ENCODE results near the gene SASH1.

SASH1 gene

DNA sequence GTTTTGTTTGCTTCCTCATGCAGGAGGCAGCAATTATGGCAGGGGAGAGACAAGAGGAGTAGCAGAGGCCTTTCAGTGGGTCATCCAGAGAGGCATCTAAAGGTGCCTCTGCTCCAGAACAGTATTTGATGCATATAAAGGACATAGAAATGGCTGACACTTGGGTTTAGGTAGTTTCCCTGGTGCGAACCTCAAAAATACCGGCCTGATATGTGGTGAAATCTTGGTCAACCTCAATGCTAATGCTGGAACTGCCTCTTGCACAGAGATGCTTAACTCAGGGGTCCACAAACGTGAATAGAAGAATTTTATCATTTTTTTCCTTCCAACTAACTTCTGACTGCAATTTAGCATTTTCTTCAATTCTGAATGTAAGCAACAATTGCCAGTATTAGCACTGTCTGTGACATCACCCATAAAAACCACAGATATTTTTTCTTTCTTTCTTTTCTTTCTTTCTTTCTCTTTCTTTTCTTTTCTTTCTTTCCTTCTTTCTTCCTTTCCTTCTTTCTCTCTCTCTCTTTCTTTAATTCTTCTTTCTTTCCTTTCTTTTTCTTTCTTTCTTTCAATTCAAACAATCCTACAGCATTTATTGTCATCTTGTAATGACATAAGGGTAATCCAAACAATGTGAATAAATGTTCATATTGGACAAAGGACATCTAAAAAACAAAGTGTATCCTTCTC lies 224.2 kb downstream of the SASH1 start:
- Histone ChIP-seq H3K27ac (ENCODE audit: low read depth, low read length) (no peak overlapping the region), H3K9me2 (replicated peaks; ENCODE audit: insufficient read depth, low read length) (no peaks in the 10 kb centered on the region), H3K36me3 (ENCODE audit: low read length) (no peaks in the 10 kb centered on the region), H2AFZ (ENCODE audit: low read depth, low read length, severe bottlenecking) (no peak overlapping the region), H3K4me3 (ENCODE audit: insufficient read depth, low read length, poor library complexity, severe bottlenecking) (no peak overlapping the region), H3K79me2 (ENCODE audit: insufficient read depth, low read length) (no peaks in the 10 kb centered on the region), H3K4me2 (ENCODE audit: low read depth, low read length, poor library complexity, severe bottlenecking) (no peak overlapping the region), H3K9ac (ENCODE audit: low read length) (no peak overlapping the region), H3K9me3 (ENCODE audit: insufficient read depth, low read length) (no peaks in the 10 kb centered on the region), H3K27me3 (ENCODE audit: low read length) (no peaks in the 10 kb centered on the region), H3F3A (ENCODE audit: insufficient read depth) (no peaks in the 10 kb centered on the region), H4K20me1 (ENCODE audit: low read depth, low read length) (no peaks in the 10 kb centered on the region)
- TF ChIP-seq EZH2phosphoT487 (conservative IDR thresholded peaks at IDR 0.05; ENCODE audit: low read length) (no peak), CTCF (IDR thresholded peaks at IDR 0.05; ENCODE audit: insufficient read depth, low read length, poor library complexity, severe bottlenecking) (no peak)

DNA sequence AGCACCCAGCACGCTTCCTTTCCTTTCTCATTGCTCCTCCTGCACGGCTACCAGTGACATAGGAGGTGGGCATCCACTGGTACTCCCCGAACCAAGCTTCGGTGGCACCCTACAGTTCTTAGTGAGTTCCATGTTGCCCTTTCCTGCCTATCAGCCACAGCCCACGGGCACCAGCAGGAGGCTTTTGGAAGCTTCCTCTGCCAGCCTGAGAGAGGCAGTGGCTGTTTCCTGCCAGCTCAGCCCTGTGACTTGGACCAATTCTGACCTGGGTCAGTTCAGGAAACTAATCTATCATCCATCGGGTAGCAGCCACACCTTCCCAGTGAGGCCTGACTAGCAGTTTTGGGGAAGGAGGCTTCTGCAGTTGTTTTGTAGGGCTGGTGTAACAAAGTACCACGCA lies 227.8 kb downstream of the SASH1 start:
- TF ChIP-seq EZH2phosphoT487 (conservative IDR thresholded peaks at IDR 0.05; ENCODE audit: low read length): no peak
- TF ChIP-seq CTCF (IDR thresholded peaks at IDR 0.05; ENCODE audit: insufficient read depth, low read length, poor library complexity, severe bottlenecking): no peak
- H3K4me2 ChIP-seq (ENCODE audit: low read depth, low read length, poor library complexity, severe bottlenecking): no peak overlapping the region
- no peak overlapping the region for H3K27ac ChIP-seq (ENCODE audit: low read depth, low read length)
- no peaks in the 10 kb centered on the region for H3F3A ChIP-seq (ENCODE audit: insufficient read depth)
- no peaks in the 10 kb centered on the region for H3K9me2 ChIP-seq (replicated peaks; ENCODE audit: insufficient read depth, low read length)
- no peak overlapping the region for H3K4me3 ChIP-seq (ENCODE audit: insufficient read depth, low read length, poor library complexity, severe bottlenecking)
- no peaks in the 10 kb centered on the region for H4K20me1 ChIP-seq (ENCODE audit: low read depth, low read length)
- H3K79me2 ChIP-seq (ENCODE audit: insufficient read depth, low read length): no peaks in the 10 kb centered on the region
- no peak overlapping the region for H3K9ac ChIP-seq (ENCODE audit: low read length)
- no peaks in the 10 kb centered on the region for H3K27me3 ChIP-seq (ENCODE audit: low read length)
- H3K36me3 ChIP-seq (ENCODE audit: low read length): no peaks in the 10 kb centered on the region
- no peaks in the 10 kb centered on the region for H3K9me3 ChIP-seq (ENCODE audit: insufficient read depth, low read length)
- H2AFZ ChIP-seq (ENCODE audit: low read depth, low read length, severe bottlenecking): no peak overlapping the region

DNA sequence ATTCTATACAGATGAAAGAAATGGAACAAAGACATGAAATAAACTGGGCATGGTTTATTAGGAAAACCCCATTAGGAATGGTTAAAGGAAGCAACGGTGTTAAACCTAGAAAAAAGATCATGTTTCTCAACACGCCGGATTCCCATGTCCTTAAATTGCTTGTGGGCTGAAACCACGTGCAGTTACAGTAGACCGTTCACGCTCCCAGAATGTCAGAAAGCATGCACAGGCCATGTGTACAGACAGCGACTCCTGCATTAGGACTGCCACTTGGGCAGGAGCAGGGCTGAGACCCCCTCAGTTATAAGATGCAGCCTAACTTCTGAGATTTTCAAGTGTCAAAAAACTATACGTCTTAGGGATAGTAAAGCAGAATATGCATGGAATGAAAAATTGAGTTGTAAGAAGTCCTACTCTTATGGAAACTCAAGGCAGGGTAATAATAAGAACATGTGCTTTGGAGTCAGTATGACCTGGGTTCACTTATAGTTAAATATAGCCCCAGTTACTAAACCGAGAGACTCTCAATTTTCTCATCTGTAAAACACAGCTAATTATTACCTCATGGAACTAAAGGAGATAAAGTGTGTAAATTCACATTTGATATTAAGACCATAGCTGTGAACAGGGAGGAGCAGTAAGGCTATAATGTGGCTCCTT lies 230.2 kb downstream of the SASH1 start:
- Histone ChIP-seq H4K20me1 (ENCODE audit: low read depth, low read length) (no peaks in the 10 kb centered on the region), H3K4me2 (ENCODE audit: low read depth, low read length, poor library complexity, severe bottlenecking) (no peak overlapping the region), H3K4me3 (ENCODE audit: insufficient read depth, low read length, poor library complexity, severe bottlenecking) (no peak overlapping the region), H3F3A (ENCODE audit: insufficient read depth) (no peaks in the 10 kb centered on the region), H3K9me2 (replicated peaks; ENCODE audit: insufficient read depth, low read length) (no peaks in the 10 kb centered on the region), H3K9me3 (ENCODE audit: insufficient read depth, low read length) (no peaks in the 10 kb centered on the region), H3K27ac (ENCODE audit: low read depth, low read length) (no peak overlapping the region), H3K9ac (ENCODE audit: low read length) (no peak overlapping the region), H3K79me2 (ENCODE audit: insufficient read depth, low read length) (no peaks in the 10 kb centered on the region), H3K27me3 (ENCODE audit: low read length) (no peaks in the 10 kb centered on the region), H3K36me3 (ENCODE audit: low read length) (no peaks in the 10 kb centered on the region), H2AFZ (ENCODE audit: low read depth, low read length, severe bottlenecking) (no peak overlapping the region)
- no peak for TF ChIP-seq CTCF (IDR thresholded peaks at IDR 0.05; ENCODE audit: insufficient read depth, low read length, poor library complexity, severe bottlenecking)
- no peak for TF ChIP-seq EZH2phosphoT487 (conservative IDR thresholded peaks at IDR 0.05; ENCODE audit: low read length)

All from SU-DHL-6 (cell line).